Ishikawa (cell line): ENCODE results near the gene ASB6.

Experiments
- FOXM1 ChIP-seq: IDR thresholded peaks from 2 replicates; pipeline ENCODE4 v1.6.1; 2012; ENCODE audit warnings: low read depth, borderline replicate concordance
- MAX ChIP-seq: IDR thresholded peaks from 2 replicates; pipeline ENCODE4 v1.6.1; 2012
- TCF12 ChIP-seq: IDR thresholded peaks from 2 replicates; pipeline ENCODE4 v1.6.1; 2012; ENCODE audit warnings: low read depth
- ZBTB7A ChIP-seq: IDR thresholded peaks from 2 replicates; pipeline ENCODE4 v1.6.1; 2012; ENCODE audit warnings: low read depth

- TF ChIP-seq MAX (no peak), FOXM1 (no peak), ZBTB7A (no peak), TCF12 (no peak)
These were observed 40.8 kb downstream of the ASB6 start for GRCh38 chr9:129601082-129601674.
